SK-N-SH treated with all-trans-retinoic acid at 6 μM for 48 hours (cell line): ENCODE results near the gene UTS2R.

Source experiments
- ATAC-seq: fragments of 200-7000 bp; cut with Tn5 transposase; 3 replicates; pipeline ENCODE4 v1.9.1; 2020; ENCODE audit warnings: mild to moderate bottlenecking, moderate library complexity
- ARNTL ChIP-seq: fragments of 450-650 bp; formaldehyde crosslinking; IDR thresholded peaks from 2 replicates; pipeline ENCODE4 v1.5.0; 2020; ENCODE audit warnings: low read depth, mild to moderate bottlenecking, moderate library complexity, borderline replicate concordance
- BACH2 ChIP-seq: fragments of 250-450 bp; sonication (Bioruptor Pico); IDR thresholded peaks from 2 replicates; pipeline ENCODE4 v1.9.0; 2021; ENCODE audit warnings: mild to moderate bottlenecking, borderline replicate concordance
- CSDC2 ChIP-seq: fragments of 250-450 bp; sonication (Bioruptor Pico); IDR thresholded peaks from 2 replicates; pipeline ENCODE4 v1.5.0; 2020; ENCODE audit warnings: mild to moderate bottlenecking, moderate library complexity
- CSRNP3 ChIP-seq: fragments of 250-450 bp; sonication (Bioruptor Pico); IDR thresholded peaks from 2 replicates; pipeline ENCODE4 v1.5.1; 2021; ENCODE audit warnings: mild to moderate bottlenecking, moderate library complexity
- ESRRG ChIP-seq: fragments of 250-450 bp; sonication (Bioruptor Pico); IDR thresholded peaks from 2 replicates; pipeline ENCODE4 v1.6.1; 2021; ENCODE audit warnings: mild to moderate bottlenecking
- GLIS3 ChIP-seq: fragments of 250-450 bp; sonication (Bioruptor Pico); IDR thresholded peaks from 2 replicates; pipeline ENCODE4 v1.5.0; 2020; ENCODE audit warnings: mild to moderate bottlenecking, moderate library complexity
- ISL1 ChIP-seq: fragments of 250-450 bp; sonication (Bioruptor Pico); IDR thresholded peaks from 2 replicates; pipeline ENCODE4 v2.1.2; 2022; ENCODE audit warnings: mild to moderate bottlenecking, moderate library complexity
- OSR1 ChIP-seq: fragments of 250-450 bp; sonication (Bioruptor Pico); IDR thresholded peaks from 2 replicates; pipeline ENCODE4 v1.8.0; 2022; ENCODE audit warnings: moderate library complexity, mild to moderate bottlenecking, inconsistent platforms
- PATZ1 ChIP-seq: fragments of 250-450 bp; sonication (Bioruptor Pico); IDR thresholded peaks from 2 replicates; pipeline ENCODE4 v1.8.0; 2020; ENCODE audit warnings: mild to moderate bottlenecking, moderate library complexity, borderline replicate concordance
- POU6F1 ChIP-seq: fragments of 250-450 bp; sonication (Bioruptor Pico); IDR thresholded peaks from 2 replicates; pipeline ENCODE4 v1.8.0; 2021; ENCODE audit warnings: low read depth, mild to moderate bottlenecking, moderate library complexity, borderline replicate concordance
- RARB ChIP-seq: fragments of 250-450 bp; sonication (Bioruptor Pico); IDR thresholded peaks from 2 replicates; pipeline ENCODE4 v1.8.0; 2021; ENCODE audit warnings: mild to moderate bottlenecking, moderate library complexity
- SNAI2 ChIP-seq: fragments of 250-450 bp; sonication (Bioruptor Pico); IDR thresholded peaks from 2 replicates; pipeline ENCODE4 v1.5.0; 2020; ENCODE audit warnings: mild to moderate bottlenecking, moderate library complexity
- TCF4 ChIP-seq: fragments of 250-450 bp; sonication (Bioruptor Pico); IDR thresholded peaks from 2 replicates; pipeline ENCODE4 v1.8.0; 2021; ENCODE audit warnings: mild to moderate bottlenecking, moderate library complexity, borderline replicate concordance
- TSHZ2 ChIP-seq: fragments of 250-450 bp; sonication (Bioruptor Pico); IDR thresholded peaks from 2 replicates; pipeline ENCODE4 v1.5.0; 2020; ENCODE audit warnings: mild to moderate bottlenecking, moderate library complexity
- ZFP3 ChIP-seq: fragments of 250-450 bp; sonication (Bioruptor Pico); IDR thresholded peaks from 2 replicates; pipeline ENCODE4 v1.5.0; 2020; ENCODE audit warnings: mild to moderate bottlenecking, moderate library complexity
- ZNF565 ChIP-seq: fragments of 450-650 bp; formaldehyde crosslinking; conservative IDR thresholded peaks from 2 replicates; pipeline ENCODE4 v1.5.0; 2020; ENCODE audit warnings: low read depth, mild to moderate bottlenecking, moderate library complexity
- ZNF70 ChIP-seq: fragments of 450-650 bp; formaldehyde crosslinking; IDR thresholded peaks from 2 replicates; pipeline ENCODE4 v1.5.0; 2020; ENCODE audit warnings: mild to moderate bottlenecking, moderate library complexity
- ZNF8 ChIP-seq: fragments of 450-650 bp; formaldehyde crosslinking; IDR thresholded peaks from 2 replicates; pipeline ENCODE4 v1.5.0; 2020; ENCODE audit warnings: mild to moderate bottlenecking, moderate library complexity
- TF ChIP-seq, protein P1 (sequence below): fragments of 250-450 bp; sonication (Bioruptor Pico); IDR thresholded peaks from 2 replicates; pipeline ENCODE4 v1.5.1; 2020; ENCODE audit warnings: low read depth, mild to moderate bottlenecking, moderate library complexity

Gene UTS2R

DNA sequence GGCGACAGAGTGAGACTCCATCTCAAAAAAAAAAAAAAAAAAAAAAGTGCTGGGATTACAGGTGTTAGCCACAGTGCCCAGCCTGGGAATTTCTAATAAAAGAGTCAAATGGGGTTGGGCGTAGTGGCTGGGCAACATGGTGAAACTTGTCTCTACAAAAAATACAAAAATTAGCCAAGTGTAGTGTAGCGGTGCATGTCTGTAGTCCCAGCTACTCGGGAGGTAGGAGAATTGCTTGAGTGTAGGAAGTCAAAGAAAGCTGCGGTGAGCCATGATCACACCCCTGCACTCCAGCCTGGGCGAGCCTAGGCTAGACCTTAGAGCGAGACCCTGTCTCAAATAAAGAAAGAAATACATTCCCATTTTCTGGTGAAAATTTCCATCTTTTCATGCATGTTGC, 2.4 kb upstream of the UTS2R start:
- no peak for ATAC-seq

GRCh38 chr17:82370471-82371332, 863 bp upstream of the UTS2R start:
- TF ChIP-seq ZNF70 (CRISPR knock-in tag) (no peak), CSDC2 (CRISPR knock-in tag) (no peak), BACH2 (CRISPR knock-in tag) (no peak), SNAI2 (CRISPR knock-in tag) (no peak), GLIS3 (CRISPR knock-in tag) (no peak), ESRRG (no peak), ARNTL (CRISPR knock-in tag) (no peak), OSR1 (CRISPR knock-in tag) (no peak), PATZ1 (no peak), ZNF565 (no peak), POU6F1 (CRISPR knock-in tag) (no peak)
- TF ChIP-seq, protein P1, sequence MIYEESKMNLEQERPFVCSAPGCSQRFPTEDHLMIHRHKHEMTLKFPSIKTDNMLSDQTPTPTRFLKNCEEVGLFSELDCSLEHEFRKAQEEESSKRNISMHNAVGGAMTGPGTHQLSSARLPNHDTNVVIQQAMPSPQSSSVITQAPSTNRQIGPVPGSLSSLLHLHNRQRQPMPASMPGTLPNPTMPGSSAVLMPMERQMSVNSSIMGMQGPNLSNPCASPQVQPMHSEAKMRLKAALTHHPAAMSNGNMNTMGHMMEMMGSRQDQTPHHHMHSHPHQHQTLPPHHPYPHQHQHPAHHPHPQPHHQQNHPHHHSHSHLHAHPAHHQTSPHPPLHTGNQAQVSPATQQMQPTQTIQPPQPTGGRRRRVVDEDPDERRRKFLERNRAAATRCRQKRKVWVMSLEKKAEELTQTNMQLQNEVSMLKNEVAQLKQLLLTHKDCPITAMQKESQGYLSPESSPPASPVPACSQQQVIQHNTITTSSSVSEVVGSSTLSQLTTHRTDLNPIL: no peak

More for the DNA sequence above, 2.4 kb upstream of the UTS2R start:
- TF ChIP-seq POU6F1 (CRISPR knock-in tag) (no peak), ISL1 (no peak), ZNF70 (CRISPR knock-in tag) (no peak), GLIS3 (CRISPR knock-in tag) (no peak), ARNTL (CRISPR knock-in tag) (no peak), SNAI2 (CRISPR knock-in tag) (no peak), ZFP3 (no peak), OSR1 (CRISPR knock-in tag) (no peak), TSHZ2 (CRISPR knock-in tag) (no peak), ESRRG (no peak), CSRNP3 (no peak), TCF4 (no peak), RARB (CRISPR knock-in tag) (no peak), ZNF8 (CRISPR knock-in tag) (no peak)
- TF ChIP-seq, protein P1: no peak

More at GRCh38 chr17:82370471-82371332, 863 bp upstream of the UTS2R start:
- ATAC-seq: peak; percentile 10; the same call in 2 of the 3 replicates
